Caco-2 (cell line): ENCODE results near the gene DBF4B. TPM values are rescaled to one million over a fixed set of nuclear protein-coding genes. Genes with fewer than 3 reads are reported as not detected.

ENCODE experiments used
- BruUV-seq: library from RNA; stranded (reverse); fragments of 400-500 nt; replicated peaks from 2 replicates; lab custom pipeline; 2021; lab: Mats Ljungman, UMichigan
- CTCF ChIA-PET: fragments of 300-600 bp; sonication (Branson Sonifier 250); formaldehyde crosslinking; loops from one replicate; lab custom pipeline; 2022; ENCODE audit warnings: antibody characterized with exemption; lab: Charles Lee
- POLR2A ChIA-PET: fragments of 300-600 bp; sonication (Branson Sonifier 250); formaldehyde crosslinking; loops from one replicate; lab custom pipeline; 2022; ENCODE audit warnings: antibody characterized with exemption; lab: Charles Lee
- DNase-seq, 2 experiments: peaks; one replicate each; pipeline versions ENCODE4 v3.0.0 to v3.0.0-alpha.2; 2020 to 2022
- H3K27me3 ChIP-seq: replicated peaks from 2 replicates; pipeline ENCODE4 v1.6.0; 2011; ENCODE audit warnings: low read length; ENCODE audit not compliant: control insufficient read depth, insufficient read depth
- H3K36me3 ChIP-seq: 2 replicates; pipeline ENCODE4 v1.5.1; 2011; ENCODE audit warnings: low read length; ENCODE audit not compliant: control insufficient read depth, insufficient read depth
- H3K4me1 ChIP-seq: fragments of 250-450 bp; sonication (Bioruptor Pico); 2 replicates; pipeline ENCODE4 v1.5.1; 2020; ENCODE audit warnings: mild to moderate bottlenecking
- H3K4me3 ChIP-seq: 2 replicates; pipeline ENCODE4 v1.5.1; 2011; ENCODE audit warnings: low read depth, mild to moderate bottlenecking, control low read depth, low read length
- H3K9me3 ChIP-seq: fragments of 250-450 bp; sonication (Bioruptor Pico); 2 replicates; pipeline ENCODE4 v1.5.1; 2020; ENCODE audit warnings: mild to moderate bottlenecking, moderate library complexity
- H3K27ac Mint-ChIP-seq: one replicate; pipeline ENCODE4 v1.8.0; 2022; ENCODE audit warnings: mixed read lengths; ENCODE audit not compliant: unreplicated experiment
- H3K27me3 Mint-ChIP-seq: one replicate; pipeline ENCODE4 v1.8.0; 2022; ENCODE audit warnings: mixed read lengths; ENCODE audit not compliant: insufficient read depth, unreplicated experiment
- H3K36me3 Mint-ChIP-seq: one replicate; pipeline ENCODE4 v1.8.0; 2022; ENCODE audit warnings: mild to moderate bottlenecking, mixed read lengths; ENCODE audit not compliant: insufficient read depth, unreplicated experiment
- H3K4me1 Mint-ChIP-seq: one replicate; pipeline ENCODE4 v1.8.0; 2022; ENCODE audit warnings: low read depth, mixed read lengths; ENCODE audit not compliant: unreplicated experiment
- H3K4me3 Mint-ChIP-seq: one replicate; pipeline ENCODE4 v1.8.0; 2022; ENCODE audit warnings: mild to moderate bottlenecking, moderate library complexity, mixed read lengths; ENCODE audit not compliant: unreplicated experiment
- H3K9me3 Mint-ChIP-seq: one replicate; pipeline ENCODE4 v1.8.0; 2022; ENCODE audit warnings: mixed read lengths; ENCODE audit not compliant: unreplicated experiment
- intact Hi-C: fragments of 100-400 bp; cut with micrococcal nuclease; formaldehyde crosslinking; loops from one replicate; pipeline ENCODE4 v1.10.0; 2022; ENCODE audit not compliant: unreplicated experiment
- total RNA-seq: library from RNA; stranded (reverse); gene quantifications from 2 replicates; pipeline ENCODE4 v1.2.3, GENCODE V29; 2022
- TF ChIP-seq, protein P1 (sequence below), 2 experiments: fragments of 200-600 bp in 1 of 2; IDR thresholded peaks; 1 replicate in 1 of 2; 2 replicates in 1 of 2; pipeline versions ENCODE4 v1.5.1 to v1.8.0; 2011 to 2022; ENCODE audit warnings: antibody characterized with exemption in 1 of 2, control low read depth in 1 of 2, inconsistent platforms in 1 of 2, low read depth in 1 of 2, low read length in 1 of 2, mild to moderate bottlenecking in 1 of 2, moderate library complexity in 1 of 2; ENCODE audit not compliant: insufficient read depth in 1 of 2, severe bottlenecking in 1 of 2, unreplicated experiment in 1 of 2

DBF4B gene
- total RNA-seq, 1 experiment from 2014 or later: 34.2 TPM

DNA sequence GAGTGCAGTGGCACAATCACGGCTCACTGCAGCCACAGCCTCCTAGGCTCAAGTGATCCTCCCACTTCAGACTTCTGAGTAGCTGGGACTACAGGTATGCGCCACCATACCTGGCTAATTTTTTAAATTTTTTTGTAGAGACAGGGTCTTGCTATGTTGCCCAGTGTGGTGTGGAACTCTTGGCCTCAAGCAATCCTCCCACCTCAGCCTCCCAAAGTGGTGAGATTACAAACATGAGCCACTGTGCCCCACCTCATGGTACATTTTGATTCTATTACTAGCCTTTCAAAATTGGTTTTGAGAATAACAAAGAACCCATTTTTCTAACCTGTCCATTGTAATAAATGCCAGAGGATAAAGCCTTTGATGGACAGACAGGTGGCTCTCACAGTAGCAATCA lies 20.3 kb upstream of the DBF4B start:
- H3K27me3 ChIP-seq: no peaks in the 10 kb centered on the region
- H3K36me3 Mint-ChIP-seq: peaks cover 42% of the 10 kb centered on the region
- intact Hi-C loops: no loop called here
- peak overlapping the region; percentile 100 for H3K4me3 Mint-ChIP-seq
- H3K9me3 ChIP-seq: no peaks in the 10 kb centered on the region
- H3K9me3 Mint-ChIP-seq: no peaks in the 10 kb centered on the region
- CTCF ChIA-PET: interaction anchor here (0.7 to 1.4 kb wide), 2 partner anchors 184 to 470 kb away, joined by 4 read pairs; no protein-coding TSS in a partner anchor
- H3K4me1 Mint-ChIP-seq: no peaks in the 10 kb centered on the region
- H3K36me3 ChIP-seq: no peaks in the 10 kb centered on the region; the same call in none of the 2 replicates
- 0 out of 2 replicates have a peak, but pooled peaks cover 3% of the 10 kb centered on the region for H3K4me1 ChIP-seq
- DNase-seq: no peak
- peak overlapping the region; percentile 74 for H3K4me3 ChIP-seq
- no peaks in the 10 kb centered on the region for H3K27me3 Mint-ChIP-seq
- no peak overlapping the region for H3K27ac Mint-ChIP-seq
- TF ChIP-seq, protein P1, sequence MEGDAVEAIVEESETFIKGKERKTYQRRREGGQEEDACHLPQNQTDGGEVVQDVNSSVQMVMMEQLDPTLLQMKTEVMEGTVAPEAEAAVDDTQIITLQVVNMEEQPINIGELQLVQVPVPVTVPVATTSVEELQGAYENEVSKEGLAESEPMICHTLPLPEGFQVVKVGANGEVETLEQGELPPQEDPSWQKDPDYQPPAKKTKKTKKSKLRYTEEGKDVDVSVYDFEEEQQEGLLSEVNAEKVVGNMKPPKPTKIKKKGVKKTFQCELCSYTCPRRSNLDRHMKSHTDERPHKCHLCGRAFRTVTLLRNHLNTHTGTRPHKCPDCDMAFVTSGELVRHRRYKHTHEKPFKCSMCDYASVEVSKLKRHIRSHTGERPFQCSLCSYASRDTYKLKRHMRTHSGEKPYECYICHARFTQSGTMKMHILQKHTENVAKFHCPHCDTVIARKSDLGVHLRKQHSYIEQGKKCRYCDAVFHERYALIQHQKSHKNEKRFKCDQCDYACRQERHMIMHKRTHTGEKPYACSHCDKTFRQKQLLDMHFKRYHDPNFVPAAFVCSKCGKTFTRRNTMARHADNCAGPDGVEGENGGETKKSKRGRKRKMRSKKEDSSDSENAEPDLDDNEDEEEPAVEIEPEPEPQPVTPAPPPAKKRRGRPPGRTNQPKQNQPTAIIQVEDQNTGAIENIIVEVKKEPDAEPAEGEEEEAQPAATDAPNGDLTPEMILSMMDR (IDR thresholded peaks at IDR 0.05; ENCODE audit: insufficient read depth in 1 of 2, low read depth in 1 of 2, low read length in 1 of 2, severe bottlenecking in 1 of 2, unreplicated experiment in 1 of 2): no peak
- BruUV-seq: no TSS peak
- POLR2A ChIA-PET: interaction anchor here (0.8 to 1.1 kb wide), 3 partner anchors 21 to 185 kb away, joined by 3 read pairs; partner anchors contain the start of genes DBF4B and GPATCH8

DNA sequence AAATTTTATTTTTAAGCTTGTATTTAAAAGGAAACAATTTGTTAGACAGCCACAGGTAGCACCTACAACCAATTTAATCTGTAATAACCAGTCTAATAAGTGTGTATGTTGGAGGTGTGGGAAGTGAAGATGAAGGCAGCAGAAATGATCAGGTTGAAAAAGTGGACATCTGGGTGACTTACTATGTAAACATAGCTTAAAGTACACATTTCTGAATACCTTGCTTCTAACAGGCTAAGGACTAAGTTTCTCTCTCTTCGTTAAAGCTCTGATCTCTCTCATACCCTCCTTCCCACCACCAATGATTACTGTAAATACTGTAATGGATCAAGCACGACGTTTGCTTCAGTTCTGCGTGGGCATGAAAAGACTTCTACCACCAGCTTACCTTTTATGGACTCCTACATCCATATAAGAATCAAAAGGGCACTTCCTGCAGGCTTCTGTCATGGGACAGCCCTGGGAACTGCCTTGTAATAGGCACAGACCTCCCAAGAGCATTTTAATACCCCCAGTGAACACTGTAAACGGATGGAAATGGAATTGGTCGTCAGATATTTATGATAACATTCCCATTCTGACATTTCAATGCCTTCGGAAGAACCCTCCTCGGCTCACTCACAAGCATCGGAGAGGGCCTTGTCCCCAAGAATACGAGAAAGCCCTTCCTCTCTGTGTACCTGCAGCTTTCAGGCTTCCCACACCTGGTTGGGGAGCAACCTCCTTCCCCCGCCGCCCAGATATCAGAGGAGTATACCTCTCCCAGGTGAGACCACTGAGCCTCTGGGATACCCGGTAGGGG lies 19.6 kb upstream of the DBF4B start:
- intact Hi-C loops: no loop called here
- Histone ChIP-seq H3K36me3 (no peaks in the 10 kb centered on the region; the same call in none of the 2 replicates), H3K4me3 (peak overlapping the region; percentile 74), H3K27me3 (no peaks in the 10 kb centered on the region), H3K4me1 (0 out of 2 replicates have a peak, but pooled peaks cover 3% of the 10 kb centered on the region), H3K9me3 (no peaks in the 10 kb centered on the region)
- Mint-ChIP-seq H3K36me3 (peaks cover 36% of the 10 kb centered on the region), H3K27ac (peak overlapping the region; percentile 99), H3K4me3 (peak overlapping the region; percentile 100), H3K27me3 (no peaks in the 10 kb centered on the region), H3K9me3 (no peaks in the 10 kb centered on the region), H3K4me1 (no peaks in the 10 kb centered on the region)
- no peak for DNase-seq
- ChIA-PET CTCF (interaction anchor here (0.7 to 1.4 kb wide), 2 partner anchors 185 to 471 kb away, joined by 4 read pairs; no protein-coding TSS in a partner anchor), POLR2A (interaction anchor here (0.5 to 1.1 kb wide), 4 partner anchors 20 to 910 kb away, joined by 3 to 8 read pairs (median 3); partner anchors contain the start of genes DBF4B, DUSP3 and GPATCH8)
- BruUV-seq: TSS peak; percentile 58
- TF ChIP-seq, protein P1 (IDR thresholded peaks at IDR 0.05; ENCODE audit: insufficient read depth in 1 of 2, low read depth in 1 of 2, low read length in 1 of 2, severe bottlenecking in 1 of 2, unreplicated experiment in 1 of 2): no peak

DNA sequence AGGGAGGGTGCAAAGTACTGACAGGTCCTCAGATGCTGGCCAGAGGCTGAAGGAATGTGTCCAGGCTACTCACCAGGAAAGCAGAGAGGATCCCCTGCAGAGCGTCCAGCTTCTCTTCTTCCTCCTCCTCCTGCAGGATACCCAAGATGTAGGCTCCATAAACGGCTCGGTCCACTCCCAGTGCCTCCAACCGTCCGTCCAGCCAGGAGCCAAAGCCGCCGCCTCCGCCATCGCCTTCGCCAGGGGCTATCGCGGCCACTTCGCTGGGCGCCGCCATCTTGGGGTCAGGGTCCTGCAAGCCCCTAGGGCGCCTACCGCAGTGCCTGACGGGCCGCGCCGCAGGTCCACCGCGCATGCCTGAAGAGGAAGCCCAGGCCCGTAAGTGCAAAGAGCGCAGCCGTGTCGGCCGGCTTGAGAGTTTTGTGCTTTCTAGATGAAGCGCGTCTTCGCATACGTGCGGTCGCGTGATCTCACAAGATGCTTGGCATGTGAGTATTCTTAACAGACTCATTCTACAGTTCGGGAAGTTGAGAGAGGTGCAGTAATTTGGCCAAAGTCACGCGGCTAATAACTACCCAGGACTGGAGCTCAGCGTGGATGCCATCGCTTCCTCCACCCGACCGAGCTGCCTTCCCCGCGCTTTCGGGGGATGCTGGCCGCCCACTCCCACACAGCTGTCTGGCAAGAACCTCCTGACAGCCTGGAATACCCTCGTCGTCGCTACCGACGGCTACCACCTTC lies 18.8 kb upstream of the DBF4B start, which contains the start of gene CCDC43:
TSS of gene CCDC43 (minus strand) at position 300 of the 741 bp plus-strand sequence. CDS start at position 277, 23 bp downstream.
- Histone ChIP-seq H3K4me1 (0 out of 2 replicates have a peak, but pooled peaks cover 3% of the 10 kb centered on the region), H3K36me3 (no peaks in the 10 kb centered on the region; the same call in none of the 2 replicates), H3K4me3 (peak within 1 kb of the TSS; percentile 74), H3K27me3 (no peaks in the 10 kb centered on the region), H3K9me3 (no peaks in the 10 kb centered on the region)
- H3K4me3 Mint-ChIP-seq: peak within 1 kb of the TSS; percentile 100
- ChIA-PET CTCF (interaction anchor here (1.4 to 2.1 kb wide), 2 partner anchors 19 to 186 kb away, joined by 4 to 7 read pairs; partner anchors contain the start of gene DBF4B), POLR2A (interaction anchor here (0.5 to 1.2 kb wide), 4 partner anchors 81 to 305 kb away, joined by 3 read pairs; no protein-coding TSS in a partner anchor)
- H3K36me3 Mint-ChIP-seq: peaks cover 36% of the 10 kb centered on the region
- no TSS peak for BruUV-seq
- peak; percentile 95 to 97 for DNase-seq
- H3K27ac Mint-ChIP-seq: peak within 1 kb of the TSS; percentile 99
- no peaks in the 10 kb centered on the region for H3K27me3 Mint-ChIP-seq
- H3K4me1 Mint-ChIP-seq: no peaks in the 10 kb centered on the region
- TF ChIP-seq, protein P1 (IDR thresholded peaks at IDR 0.05; ENCODE audit: insufficient read depth in 1 of 2, low read depth in 1 of 2, low read length in 1 of 2, severe bottlenecking in 1 of 2, unreplicated experiment in 1 of 2): no peak
- H3K9me3 Mint-ChIP-seq: no peaks in the 10 kb centered on the region
- intact Hi-C loops: no loop called here
